Mucosa of gallbladder (tissue), 1 donor: ENCODE results near the gene GSTA4. TPM values are rescaled to one million over a fixed set of nuclear protein-coding genes. Genes with fewer than 3 reads are reported as not detected.
A peak's percentile ranks its signal among the peaks of the same experiment; 100 is the strongest.
"Not testable (repeated sequence)": the region's sequence is repeated elsewhere in the genome, so short reads cannot be mapped to it uniquely, and the experiment has no call there.

Experiments
- DNase-seq: peaks from one replicate; pipeline ENCODE4 v3.0.0-alpha.2; 2020; ENCODE audit warnings: low spot score
- total RNA-seq: library from RNA; stranded (reverse); gene quantifications from one replicate; pipeline ENCODE4 v1.2.1, GENCODE V29; 2021
- donor health status: DM: no; HTN: no; CAD: no.

Gene GSTA4
- total RNA-seq, 1 donor from 2014 or later: 19.9 TPM

DNA sequence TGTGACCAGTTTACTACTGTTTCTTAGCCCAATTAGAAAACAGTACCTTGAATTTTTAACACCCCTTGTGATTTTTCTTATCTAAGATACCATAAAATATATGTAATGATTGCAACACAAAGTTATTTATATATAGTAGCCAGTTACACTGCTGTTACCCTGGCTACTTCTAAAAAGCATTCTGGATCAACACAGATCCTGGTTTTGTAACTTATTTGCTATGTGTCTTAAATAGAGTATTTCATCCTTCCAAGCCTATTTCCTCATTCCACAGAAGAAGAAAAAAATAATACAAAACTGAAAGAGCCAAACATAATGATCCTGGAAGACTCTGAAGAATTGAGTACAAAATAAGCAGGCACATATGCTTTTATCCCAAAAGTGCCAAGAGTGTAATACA is 19.0 kb upstream of the GSTA4 start:
- DNase-seq: no peak

DNA sequence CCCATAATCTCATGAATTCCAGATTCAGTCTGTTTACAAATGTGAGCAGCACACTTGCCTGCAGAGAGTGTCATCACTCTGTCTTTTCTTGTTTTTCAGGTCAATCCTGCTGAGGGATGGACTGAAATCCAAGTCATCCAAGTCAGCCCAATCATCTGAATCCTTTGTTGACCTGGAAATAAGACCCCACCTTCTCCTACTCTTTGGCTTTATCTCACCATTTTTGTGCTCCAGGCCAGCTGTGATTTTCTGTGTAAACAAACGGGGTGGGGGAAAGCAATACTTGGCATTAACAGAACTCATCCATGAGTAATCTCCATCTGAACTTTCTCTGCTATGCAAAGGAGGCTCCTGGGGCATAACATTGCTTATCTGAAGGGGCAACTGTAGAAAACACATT is 16.9 kb upstream of the GSTA4 start:
- no peak for DNase-seq

DNA sequence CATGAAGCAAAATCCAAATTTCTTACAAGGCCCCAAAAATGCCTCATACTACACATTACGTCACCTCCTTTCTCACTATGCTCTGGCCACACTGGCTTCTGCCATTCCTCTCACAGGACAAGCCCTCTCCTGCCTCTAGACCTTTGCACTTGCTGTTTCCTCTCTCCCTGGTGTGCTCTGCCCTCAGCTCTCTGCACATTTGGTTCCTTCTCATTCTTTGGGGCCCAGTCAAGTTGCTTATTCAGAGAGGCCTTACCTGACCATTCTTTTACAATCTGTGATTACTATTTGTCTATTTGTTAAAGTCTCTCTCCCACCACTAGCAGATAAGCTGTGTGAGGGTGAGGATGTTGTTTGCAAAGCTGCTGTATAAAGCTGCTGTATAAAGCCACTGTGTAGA is 15.4 kb upstream of the GSTA4 start:
- no peak for DNase-seq

DNA sequence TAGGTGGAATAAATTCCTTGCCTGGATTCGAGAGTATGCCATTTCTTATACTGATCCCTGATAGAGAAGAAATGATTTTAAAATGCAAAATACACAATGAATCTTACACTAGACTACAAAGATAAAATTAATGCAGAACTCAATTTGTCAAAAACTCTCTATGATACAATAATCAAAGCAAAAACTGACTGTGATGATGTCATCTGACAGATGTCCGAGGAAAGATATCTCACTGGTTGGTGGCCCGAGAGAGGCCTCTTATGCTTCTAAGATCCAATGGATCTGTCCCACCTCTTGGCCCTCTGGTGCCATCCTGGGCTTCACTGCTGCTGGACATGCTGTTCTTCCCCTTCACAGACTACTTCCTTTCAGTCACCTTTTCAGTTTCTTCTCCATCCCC is 14.4 kb upstream of the GSTA4 start:
- no peak for DNase-seq

DNA sequence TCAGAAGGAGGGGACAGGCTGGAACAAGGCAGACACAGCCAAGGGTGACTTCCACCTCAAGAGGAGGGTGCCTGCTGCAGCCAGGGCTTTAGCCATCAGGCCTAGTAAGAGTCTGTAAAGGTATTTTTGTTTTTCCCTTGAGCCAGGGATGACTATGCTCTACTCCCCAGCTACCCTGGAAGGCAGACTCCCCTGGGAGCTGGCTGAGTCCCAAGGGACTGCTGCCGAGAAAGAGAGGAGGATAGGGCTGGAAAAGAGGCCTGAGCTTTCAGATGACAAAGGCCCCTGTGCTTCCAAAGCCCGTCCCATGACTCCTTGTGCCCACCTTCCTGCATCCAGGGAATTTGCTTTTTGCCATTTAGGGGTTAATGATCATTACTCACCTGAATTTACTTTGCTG is 14.0 kb upstream of the GSTA4 start:
- no peak for DNase-seq

DNA sequence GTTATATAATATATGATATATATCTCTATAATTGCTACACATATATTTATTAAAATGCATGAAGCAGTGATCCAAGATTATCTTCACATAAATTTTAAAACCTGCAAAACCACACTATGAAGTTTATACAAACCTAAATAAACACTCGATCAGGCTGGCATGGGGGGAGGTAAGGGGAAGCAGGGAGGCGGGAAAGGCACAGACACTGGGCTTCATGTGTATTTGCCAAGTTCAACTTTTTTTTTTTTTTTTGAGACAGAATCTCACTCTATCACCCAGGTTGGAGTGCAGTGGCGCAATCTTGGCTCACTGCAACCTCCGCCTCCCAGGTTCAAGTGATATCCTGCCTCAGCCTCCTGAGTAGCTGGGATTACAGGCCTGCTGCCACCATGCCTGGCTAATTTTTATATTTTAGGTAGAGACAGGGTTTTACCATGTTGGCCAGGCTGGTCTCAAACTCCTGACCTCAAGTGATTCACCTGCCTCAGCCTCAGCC is 13.2 kb upstream of the GSTA4 start:
- not testable (repeated sequence) for DNase-seq

DNA sequence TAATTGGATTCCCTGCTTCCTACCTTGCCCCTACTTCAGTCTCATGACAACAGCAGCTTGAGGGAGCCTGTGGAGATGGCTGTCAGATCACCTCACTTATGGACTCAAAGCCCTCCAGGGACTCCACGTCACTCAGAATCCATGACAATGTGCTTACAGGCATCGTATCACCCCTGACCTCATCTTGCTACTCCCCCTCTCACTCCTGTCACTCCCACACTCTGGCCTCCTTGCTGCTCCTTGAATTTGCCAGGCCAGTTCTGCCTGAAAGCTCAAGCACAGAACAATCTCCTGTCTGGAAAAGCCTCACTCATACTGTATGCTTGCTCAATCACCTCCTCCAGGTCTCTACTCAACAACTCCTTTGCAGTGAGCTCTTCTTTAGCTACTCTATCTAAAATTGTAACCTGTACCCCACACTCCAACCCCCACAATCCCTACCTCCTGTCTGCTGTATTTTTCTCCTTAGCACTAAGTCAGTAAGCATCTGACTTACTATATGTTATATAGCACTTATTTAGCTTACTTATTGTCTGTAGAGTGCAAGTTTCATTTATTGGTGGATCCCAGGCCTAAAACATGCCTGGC is 10.7 kb upstream of the GSTA4 start:
- DNase-seq: no peak

DNA sequence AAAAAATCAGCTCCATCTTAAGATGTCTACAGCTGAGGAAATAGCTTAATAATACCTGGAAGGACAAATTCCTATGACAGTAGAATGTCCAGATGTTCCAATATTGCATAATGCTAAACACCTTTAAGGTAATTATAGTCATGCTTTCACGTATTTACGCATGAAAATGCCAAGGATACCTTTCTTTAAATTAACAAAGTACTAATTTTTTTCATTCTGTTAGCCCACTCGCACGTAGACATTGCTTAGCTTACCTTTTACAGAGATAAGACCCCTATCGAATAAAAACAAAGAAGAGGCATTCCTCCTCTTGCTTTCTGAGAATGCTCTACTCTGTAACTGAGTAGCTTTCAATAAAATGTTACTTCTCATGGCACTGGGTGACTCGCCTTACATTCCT is 4.4 kb upstream of the GSTA4 start:
- DNase-seq: no peak

DNA sequence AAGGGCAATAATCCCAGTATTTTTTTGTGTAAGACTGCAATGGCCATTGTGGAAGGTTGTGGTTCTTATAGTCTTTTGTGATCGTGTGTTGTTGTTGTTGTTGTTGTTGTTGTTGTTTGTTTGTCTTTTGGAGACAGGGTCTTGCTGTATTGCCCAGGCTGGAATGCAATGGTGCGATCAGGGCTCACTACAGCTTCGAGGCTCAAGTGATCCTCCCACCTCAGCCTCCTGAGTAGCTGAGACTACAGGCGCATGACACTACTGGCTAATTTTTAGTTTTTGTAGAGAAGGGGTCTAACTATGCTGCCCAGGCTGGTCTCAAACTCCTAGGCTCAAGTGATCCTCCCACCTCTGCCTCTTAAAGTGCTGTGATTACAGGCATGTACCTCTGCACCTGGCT is 3.5 kb upstream of the GSTA4 start:
- no peak for DNase-seq

DNA sequence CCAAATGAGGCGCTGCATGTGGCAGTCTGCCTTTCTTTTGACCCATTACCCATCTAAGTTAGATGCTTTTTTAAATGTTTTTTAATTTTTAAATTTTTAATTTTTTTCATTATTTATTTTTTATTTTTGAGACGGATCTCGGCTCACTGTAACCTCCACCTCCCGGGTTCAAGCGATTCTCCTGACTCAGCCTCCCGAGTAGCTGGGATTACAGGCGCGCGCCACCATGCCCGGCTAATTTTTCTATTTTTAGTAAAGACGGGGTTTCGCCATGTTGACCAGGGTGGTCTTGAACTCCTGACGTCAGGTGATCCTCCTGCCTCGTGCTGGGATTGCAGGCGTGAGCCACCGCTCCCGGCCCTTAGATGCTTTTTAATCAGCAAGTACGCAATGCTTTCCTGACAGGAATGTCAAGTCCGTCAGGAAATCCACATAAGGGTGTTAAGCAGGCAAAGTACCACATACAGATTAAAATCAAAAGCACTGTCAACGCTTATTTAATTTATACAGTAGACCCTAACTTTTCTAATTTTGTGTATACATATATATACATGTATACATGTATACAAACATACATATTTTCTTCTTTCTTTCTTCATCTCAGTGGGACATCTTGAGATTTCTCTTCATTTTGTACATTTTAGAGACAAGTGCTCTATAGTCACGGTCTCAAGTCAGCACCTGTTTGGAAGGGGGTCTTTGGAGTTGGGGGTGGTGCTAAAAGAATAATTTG is 995 bp upstream of the GSTA4 start:
- peak; percentile 18 for DNase-seq

DNA sequence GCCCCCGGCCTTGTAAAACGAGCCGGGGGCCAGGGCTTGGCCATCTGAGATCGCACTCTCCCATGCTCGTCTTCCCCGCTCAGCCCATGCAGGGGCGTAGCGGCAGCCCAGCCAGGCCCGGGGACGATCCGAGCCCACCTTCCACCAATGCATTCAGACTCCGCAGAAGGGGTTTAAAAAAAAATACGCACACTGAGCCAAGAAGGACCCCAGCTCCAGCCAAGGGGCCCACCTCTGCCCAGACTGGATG is 320 bp downstream of the GSTA4 start:
- peak; percentile 15 for DNase-seq

DNA sequence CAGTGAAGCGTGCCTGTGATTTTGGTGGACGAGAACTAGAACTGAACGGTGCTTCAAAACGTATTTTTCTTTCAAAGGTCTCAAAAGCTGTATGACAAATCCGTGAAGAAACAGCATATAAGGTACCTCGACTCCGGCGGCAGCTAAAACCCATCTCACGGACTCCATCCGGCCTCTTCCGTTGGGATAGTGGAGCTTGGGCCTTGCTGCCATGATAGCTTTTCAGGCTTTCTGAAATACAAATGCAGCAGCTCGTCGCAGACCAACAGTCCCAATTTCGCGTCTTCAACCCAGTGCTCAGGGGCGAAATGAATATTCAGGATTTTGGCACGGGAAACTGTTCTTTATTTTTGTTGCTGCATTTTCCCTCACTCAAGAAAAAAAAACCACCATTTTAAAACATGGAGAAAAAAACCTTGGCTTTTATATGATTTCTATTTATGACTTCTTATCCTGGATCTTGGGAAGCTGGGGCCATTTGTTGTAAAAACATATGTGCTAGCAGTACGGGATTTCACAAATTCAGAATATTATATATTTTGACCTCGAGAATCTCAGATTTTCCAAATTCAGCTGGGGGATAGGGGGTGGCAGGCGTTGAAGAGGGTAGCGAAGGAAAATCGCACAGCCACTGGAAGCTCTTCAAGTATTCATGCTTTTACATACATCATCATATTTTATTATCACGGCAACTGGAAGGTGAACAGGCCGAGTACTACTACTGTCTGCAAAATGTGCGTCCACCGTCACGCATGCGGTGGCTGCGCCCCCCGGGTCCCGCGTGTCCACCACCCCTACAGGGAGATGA is 849 bp downstream of the GSTA4 start:
- DNase-seq: peak; percentile 17

DNA sequence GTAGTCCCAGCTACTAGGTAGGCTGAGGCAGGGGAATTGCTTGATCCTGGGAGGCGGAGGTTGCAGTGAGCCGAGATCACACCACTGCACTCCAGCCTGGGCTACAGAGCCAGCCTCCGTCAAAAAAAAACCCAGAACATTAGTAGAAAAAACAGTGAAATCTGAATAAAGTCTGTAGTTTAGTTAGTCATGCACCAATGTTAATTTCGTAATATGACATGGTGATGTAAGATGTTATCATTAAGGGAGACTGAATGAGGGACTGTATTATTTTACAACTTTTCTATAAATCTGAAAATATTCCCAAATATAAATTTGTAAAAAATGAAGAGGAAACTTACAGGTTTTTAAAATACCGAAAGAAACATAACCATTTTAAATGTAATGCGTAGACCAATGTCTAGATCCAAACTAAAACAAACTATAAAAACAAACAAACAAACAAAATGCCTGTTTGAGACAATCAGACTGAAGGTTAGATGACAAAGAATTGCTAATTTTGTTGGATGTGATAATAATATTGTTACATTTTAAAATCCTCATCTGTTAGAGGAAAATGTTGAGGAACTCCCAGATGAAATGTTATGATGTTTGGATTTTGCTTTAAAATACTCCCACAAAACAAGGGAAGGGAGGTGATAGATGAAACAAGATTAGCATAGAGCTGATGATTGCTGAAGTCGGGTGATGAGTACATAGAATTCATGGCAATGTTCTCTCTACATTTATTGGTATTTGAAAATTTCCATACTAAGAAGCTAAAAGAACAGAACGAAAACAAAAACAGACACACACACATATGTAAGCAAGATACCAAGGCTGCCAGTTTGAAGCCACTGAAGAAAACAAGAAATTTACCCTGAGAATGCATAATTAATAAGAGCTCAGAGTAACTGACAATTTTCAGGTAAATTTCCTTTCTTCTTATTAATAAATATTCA is 1.8 kb downstream of the GSTA4 start:
- DNase-seq: no peak

DNA sequence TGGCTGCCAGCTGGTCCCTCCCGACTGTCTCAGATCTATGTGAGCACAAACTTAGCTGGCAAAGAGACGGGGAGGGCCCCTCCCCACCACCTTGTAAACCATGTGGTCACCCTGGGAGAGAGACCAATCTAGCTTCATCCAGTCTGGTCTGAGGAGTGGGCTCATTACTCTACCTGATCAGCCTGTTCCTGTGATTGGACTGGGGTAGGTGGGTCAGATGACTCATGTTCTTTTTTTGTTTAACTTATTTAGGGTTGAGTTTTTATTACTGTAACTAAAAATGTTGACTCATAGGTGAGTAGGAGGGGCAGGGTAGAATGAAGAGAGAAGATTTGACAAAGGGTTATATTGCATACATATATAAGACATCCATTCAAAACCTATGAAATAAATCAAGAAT is 4.7 kb downstream of the GSTA4 start:
- DNase-seq: no peak

DNA sequence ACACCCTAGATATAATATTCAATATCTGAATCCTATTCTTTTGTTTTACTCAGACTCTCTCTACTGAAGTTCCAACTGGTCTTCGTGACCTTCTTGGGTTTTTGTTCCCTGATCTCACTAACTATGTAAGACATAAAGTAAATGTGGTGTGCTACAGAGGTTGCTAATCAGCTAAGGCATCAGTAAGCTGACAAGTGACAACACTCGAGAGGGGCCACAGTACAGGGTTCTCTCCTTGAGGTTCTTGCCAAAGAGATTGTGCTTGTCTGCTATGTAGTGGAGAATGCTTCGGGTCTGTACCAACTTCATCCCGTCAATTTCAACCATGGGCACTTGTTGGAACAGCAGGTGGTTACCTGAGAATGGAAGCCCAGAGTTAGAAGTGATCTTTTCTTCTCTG is 9.9 kb downstream of the GSTA4 start:
- DNase-seq: no peak

DNA sequence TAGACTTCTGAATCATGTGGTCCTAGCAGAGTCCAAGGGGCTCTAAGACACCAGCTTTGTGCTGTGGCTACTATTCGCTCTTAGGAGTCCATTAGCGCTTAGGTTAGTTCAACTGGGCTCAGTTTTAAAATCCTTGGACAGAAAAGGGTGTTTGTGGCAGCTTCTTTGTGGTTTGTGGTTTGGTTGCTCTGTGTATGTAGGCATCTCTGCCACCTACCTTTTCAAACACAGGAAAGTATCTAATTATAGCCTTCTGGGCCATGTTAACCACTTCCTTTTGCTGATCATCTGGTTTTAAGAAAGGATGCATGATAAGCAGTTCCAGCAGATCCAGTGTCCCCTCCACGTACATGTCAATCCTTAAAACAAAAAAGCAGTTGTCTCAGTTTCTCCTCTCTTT is 10.8 kb downstream of the GSTA4 start:
- no peak for DNase-seq

DNA sequence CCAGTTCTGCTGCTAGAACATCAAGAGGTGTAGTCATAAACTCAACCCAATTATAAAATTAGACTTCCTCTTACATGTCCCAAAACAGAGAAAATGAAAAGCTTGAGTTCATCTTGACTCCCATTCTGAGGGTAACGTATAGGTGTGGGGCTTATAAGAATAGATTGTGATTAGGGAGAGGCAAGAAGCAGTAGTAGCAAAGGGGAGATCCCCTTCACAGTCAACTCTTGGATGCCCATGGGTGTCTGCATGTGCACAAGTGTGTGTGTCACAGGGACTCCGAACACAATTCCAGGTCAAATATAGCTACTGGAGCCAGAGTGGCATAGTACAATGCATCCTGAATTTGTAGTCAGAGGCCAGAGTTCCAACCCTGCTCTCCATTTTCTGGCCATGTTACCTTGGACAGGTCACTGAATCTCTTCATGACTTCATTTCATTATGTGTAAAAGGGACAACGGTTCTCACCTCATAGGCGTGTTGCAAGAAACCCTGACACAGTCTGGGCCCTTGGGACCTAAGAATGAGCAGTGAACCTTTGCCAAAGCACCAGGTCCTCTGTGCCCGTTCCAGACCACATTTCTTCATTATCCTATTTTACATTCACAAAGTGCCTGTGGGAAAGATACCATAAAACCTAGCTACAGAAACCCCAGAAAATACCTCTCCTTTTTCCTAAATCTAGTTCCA is 11.8 kb downstream of the GSTA4 start:
- no peak for DNase-seq

DNA sequence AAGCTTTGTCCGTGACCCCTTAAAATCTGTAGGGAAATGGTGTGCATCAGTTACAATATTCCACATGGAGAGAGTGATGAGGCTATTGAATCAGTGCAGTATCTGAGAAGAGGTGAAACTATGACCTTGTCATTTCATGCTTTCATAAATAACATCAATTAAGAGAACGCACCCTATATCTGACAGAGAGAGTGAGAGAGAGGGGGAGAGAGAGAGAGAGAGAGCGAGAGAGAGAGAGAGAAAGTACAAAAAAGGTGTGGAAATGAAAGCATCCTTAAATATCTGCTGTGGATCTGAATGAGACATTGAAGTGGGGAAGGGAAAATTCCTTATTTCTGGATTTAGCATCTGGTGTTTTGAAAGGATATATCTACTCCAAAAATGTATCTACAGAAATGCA is 12.4 kb downstream of the GSTA4 start:
- no peak for DNase-seq

DNA sequence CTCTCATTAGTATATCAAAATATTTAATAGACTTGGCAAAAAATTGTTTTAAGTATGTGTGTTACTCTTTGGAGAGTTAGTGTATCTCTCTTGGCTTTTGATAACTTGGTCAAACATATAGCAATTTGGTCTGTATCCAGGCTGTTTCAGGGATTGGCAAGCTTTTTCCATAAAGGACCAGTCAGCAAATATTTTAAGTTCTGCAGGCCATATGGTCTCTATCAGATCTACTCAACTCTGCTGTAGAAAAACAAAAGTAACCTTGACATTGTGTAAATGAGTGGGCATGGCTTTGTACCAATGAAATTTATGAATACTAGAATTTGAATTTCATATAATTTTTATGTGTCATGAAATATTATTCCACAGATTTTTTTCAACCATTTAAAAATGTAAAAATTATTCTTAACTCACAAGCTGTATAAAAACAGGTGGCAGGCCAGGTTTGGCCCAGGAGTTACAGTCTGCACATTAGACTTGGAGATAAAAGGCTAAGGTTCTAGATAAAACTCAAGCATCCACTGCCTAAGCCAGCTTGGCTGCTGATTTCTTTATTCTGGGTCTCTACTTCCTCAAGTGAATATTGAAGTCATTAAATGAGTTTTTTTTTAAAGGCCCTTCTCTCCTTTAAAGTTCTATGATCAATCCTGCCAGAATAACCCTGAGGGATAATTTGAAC is 13.7 kb downstream of the GSTA4 start:
- DNase-seq: no peak

DNA sequence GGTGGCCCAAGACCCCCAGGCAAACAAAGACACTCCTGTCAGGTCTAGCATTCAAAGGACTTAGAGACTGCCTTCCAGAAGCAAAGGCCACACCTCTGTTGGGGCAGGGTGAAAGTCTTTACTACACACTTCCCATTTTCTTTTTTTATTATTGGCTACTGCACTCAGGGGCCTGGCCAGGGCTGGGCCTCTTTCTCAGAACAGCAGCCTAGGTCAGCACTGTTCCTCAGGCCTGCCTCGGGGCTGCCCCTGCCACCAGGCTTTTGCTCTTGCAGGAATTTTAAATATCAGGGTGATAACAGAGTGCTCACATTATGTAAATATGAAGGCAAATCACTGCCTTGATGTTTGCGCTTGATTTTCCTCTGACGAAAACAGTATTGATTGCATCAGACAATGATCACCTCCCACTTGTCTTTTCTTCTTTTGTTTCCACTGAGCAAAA is 18.5 kb downstream of the GSTA4 start:
- no peak for DNase-seq

DNA sequence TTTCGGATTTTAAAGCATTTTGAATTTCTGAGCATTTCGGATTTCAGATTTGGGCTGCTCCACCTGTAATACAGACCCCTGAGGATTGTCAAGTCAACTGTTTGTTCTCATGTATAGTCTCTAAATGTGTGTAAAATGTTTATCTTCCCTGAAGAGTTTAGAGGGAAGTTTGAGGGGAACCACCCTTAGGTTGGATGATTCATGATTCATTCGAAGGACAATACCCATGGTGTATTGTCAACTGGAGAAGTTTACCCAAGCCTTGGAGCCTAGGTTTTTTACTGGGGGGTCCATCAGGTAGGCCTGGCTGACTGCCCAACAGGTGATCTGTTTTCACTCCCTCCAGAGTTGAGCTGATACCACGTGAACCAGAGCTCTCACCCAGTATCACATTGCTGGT is 18.9 kb downstream of the GSTA4 start:
- no peak for DNase-seq
